Measurements from ENCODE around the gene ADAM11. TPM values are rescaled to one million over a fixed set of nuclear protein-coding genes. Genes with fewer than 3 reads are reported as not detected.
"Not testable (repeated sequence)": the region's sequence is repeated elsewhere in the genome, so short reads cannot be mapped to it uniquely, and the experiment has no call there.

The ADAM11 gene
- total RNA-seq, 1 donor from 2014 or later = 19.0 TPM

GRCh38 chr17:44795928-44796327 lies 37.1 kb downstream of the ADAM11 start:
- DNase-seq = no peak

- DNase-seq = no peak
Observed at GRCh38 chr17:44796731-44797130, 37.9 kb downstream of the ADAM11 start.

- no peak for DNase-seq
Observed at GRCh38 chr17:44797802-44798201, 39.0 kb downstream of the ADAM11 start.

- DNase-seq = no peak
Observed at GRCh38 chr17:44798356-44798755, 39.6 kb downstream of the ADAM11 start.

DNA sequence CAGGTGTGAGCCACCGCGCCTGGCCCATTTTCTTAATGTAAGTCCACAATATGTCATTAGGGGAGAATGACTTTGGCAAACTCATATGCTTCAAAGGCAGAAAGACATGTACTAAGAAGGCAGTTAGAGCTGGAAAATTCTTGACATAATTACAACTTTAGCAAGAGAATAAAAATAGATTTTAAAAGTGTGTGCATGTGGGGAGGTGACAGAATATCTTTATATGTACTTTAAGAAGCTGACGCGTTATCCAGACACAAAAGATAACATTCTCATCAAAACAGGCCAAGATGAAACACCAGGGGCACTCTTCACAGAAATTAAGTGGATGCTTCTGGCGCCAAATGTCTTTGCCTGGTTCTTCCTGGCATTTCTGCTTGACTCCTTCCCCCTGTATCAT lies 43.1 kb downstream of the ADAM11 start:
- DNase-seq = no peak

DNA sequence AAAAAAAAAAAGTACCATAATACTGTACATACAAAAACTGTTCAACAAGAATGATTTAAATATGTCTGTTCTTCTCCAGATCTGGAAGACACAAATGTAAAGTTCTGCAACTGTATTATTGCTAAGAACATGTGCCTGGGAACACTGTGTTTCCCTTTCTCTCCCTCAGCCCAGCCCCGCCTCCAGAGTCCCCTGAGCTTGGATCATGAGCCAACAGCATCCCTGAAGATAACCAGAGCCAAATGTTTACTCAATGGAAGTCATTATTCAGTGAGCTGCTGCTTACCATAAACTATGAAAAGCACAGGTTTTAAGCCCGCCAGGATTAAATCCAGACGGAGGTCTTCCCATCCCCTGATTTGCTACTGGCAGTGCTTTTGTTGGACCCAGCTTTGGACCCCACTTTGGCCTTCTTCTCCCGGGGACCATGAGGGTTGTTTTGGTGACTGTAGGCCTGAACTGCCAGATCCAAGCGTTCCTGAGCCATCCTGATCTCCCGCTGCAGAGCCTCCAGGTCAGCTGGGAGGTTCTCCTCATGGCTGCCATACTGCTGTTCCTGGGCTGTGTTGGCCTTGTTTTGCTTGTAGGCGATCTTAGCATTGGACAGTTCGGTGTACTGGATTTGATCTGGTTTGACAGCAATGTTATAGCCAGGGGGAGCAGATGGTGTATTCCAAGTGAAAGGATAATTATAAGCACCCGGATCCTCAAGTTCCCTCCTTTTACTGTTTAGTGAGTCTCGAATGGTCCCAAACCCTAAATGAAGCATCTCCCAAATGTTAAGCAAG lies 45.7 kb downstream of the ADAM11 start:
- DNase-seq = no peak

DNA sequence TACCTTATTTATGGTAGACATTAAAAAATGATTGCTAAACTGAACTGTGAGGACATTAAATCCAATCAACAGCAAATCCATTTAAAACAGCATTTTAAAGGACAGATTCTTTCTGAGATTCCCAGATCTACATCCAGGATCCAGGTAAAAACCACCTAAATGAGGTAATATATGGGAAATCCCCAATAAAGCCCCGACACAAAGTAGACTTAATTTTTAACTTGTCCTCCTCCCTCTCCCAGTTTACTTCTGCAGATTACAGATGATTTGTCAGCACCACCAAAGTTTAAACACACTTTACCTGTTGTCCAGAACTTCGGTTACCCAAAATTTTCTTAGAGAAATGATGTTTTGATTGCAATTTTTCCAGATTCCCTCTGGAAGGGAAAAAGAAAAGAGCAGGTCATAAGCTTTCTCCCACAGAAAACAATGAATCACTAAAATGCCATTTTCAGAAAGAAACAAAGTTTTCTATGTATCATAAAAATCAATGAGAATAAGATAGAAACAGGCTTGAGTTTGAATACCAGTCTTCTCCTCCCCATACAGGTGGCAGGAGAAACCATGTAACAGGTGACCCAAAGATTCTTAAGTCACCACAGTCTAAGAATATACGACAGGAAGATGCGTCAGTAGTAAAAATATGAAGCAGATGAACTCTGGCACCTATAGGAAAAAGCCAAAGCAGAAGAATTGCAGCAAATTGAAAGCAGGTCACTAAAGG lies 48.5 kb downstream of the ADAM11 start:
- DNase-seq = no peak

- no peak for DNase-seq
Observed at GRCh38 chr17:44807817-44808155, 49.0 kb downstream of the ADAM11 start.

GRCh38 chr17:44808156-44808555 lies 49.4 kb downstream of the ADAM11 start:
- no peak for DNase-seq

DNA sequence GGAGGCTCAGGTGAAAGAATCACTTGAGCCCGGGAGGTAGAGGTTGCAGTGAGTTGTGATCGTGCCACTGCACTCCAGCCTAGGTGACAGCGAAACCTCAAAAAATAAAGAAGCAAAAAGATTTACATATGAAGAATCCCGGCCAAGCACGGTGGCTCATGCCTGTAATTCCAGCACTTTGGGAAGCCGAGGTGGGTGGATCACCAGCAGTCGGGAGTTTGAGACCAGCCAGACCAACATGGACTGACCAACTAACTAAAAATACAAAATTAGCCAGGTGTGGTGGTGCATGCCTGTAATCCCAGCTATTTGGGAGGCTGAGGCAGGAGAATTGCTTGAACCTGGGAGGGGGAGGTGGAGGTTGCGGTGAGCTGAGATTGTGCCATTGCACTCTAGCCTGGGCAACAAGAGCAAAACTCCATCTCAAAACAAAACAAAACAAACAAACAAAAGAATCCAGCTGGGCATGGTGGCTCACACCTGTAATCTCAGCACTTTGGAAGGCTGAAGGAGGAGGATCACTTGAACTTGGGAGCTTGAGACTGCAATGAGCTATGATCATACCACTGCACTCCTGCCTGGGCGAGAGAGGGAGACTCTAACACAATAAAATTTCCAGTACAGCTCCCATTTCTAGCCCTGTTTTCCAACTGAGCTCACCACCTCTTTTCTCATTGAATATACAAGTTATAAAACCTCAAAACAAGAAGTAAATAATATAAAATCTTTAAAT lies 50.0 kb downstream of the ADAM11 start:
- DNase-seq = not testable (repeated sequence)

- DNase-seq = no peak
Observed at GRCh38 chr17:44812263-44812662, 53.5 kb downstream of the ADAM11 start.

- not testable (repeated sequence) for DNase-seq
Observed at GRCh38 chr17:44818508-44818907, 59.7 kb downstream of the ADAM11 start.

DNA sequence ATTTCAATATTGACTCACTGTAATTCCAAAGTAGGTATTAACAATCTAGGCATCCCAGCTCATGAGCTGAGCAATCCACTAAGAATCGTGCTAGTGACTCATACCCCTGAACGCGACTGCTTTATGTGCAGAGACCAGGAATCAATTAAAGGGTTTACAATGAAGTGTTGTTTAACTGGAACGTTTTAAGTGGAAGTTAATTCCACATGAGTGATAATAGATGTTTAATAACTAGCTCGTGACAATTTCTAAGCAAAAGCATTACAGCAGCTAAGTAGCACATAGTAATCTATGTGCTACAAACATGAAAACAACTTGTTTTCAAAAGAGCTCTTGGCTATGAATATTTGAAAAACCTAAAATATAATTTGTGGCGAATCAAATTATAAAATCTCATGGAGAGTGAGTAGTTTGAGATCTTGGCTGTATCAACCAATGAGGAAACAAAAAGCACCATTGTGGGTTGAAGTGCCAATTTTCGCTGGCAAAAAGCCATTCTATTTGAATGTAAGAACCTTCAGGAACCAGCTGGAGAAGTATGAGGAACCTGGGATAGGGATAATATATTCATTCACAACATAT lies 61.9 kb downstream of the ADAM11 start:
- DNase-seq = no peak

GRCh38 chr17:44825236-44825635 lies 66.4 kb downstream of the ADAM11 start:
- DNase-seq = not testable (repeated sequence)

DNA sequence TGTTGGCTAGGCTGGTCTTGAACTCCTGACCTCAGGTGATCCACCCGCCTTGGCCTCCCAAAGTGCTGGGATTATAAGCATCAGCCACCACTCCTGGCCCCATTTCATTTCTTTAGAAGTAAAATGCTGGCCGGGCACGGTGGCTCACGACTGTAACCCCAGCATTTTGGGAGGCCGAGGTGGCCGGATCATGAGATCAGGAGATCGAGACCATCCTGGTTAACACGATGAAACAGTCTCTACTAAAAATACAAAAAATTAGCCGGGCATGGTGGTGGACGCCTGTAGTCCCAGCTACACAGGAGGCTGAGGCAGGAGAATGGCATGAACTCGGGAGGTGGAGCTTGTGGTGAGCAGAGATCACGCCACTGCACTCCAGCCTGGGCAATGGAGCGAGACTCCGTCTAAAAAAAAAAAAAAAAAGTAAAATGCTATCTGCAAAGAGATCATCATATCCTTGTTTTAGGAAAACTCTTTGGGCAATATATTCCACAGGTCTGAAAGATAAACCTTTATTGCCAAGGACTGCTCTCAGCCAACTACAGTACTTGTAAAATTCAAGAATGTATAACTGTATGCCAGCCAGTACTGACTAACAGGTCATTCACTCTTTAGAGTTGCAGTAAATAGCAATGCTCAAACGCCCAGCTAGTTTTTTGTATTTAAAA lies 67.5 kb downstream of the ADAM11 start:
- no peak for DNase-seq

DNA sequence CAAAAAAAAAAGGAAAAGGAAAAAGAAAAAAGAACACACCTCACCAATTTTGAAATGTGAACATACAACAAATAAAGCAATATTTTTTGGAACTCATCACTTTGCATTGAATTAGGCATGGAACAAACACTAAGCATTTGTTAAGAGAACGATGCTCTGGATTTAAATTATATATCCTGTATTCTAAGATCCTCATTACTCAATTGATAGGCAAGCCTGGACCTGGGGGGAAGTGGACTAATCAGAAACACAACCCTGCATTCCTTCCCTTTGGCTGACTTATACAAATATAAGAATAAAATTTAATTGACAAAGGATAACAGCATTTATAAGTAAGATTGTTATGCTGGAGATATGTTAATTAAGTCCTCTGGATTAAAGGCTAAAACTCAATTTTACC lies 69.1 kb downstream of the ADAM11 start:
- no peak for DNase-seq

DNA sequence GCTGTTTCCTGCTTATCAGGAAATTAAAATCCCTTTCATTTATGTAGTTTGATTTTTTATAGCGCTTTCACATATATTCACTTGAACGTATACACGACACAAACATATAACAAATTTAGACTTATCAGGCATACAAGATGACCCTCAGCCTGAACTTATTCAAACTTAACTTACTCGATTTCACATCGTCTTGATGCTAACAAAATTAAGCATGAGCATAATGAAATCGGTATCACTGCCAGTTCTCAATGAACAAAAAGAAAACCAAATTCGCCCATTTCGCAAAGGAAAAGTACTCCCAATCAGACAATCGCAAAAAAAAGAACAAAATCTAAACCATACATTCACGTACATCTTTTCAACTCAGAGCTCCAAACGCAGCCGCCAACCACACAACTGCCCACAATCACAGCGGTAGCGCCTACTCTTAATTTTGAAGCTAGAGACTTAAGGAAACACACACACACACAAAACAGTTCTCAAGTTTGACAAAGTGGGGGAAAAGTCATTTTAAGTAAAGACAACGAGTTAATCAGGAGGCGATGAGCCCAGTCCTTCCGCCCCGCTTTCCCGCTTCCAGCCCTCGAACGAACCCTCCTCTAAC lies 70.2 kb downstream of the ADAM11 start:
- no peak for DNase-seq

- DNase-seq = no peak
Observed at GRCh38 chr17:44829523-44830358, 71.0 kb downstream of the ADAM11 start, which contains the start of gene GJC1. TSS of gene GJC1 (minus strand) at chr17:44830287. CDS start at chr17:44805817, 24,470 bp downstream.

GRCh38 chr17:44830359-44831288 lies 71.8 kb downstream of the ADAM11 start:
- DNase-seq = no peak

- no peak for DNase-seq
Observed at GRCh38 chr17:44831371-44831770, 72.6 kb downstream of the ADAM11 start.

Data from occipital lobe (tissue), 2 donors.